HepG2 (cell line): ENCODE measurements around the gene ITPRIP. TPM values are rescaled to one million over a fixed set of nuclear protein-coding genes. Genes with fewer than 3 reads are reported as not detected.

Experiments
- ATAC-seq: fragments of 200-7000 bp; cut with Tn5 transposase; 3 replicates; pipeline ENCODE4 v1.9.1; 2020; ENCODE audit warnings: mild to moderate bottlenecking, moderate library complexity
- BruUV-seq: library from RNA; stranded (reverse); fragments of 400-500 nt; replicated peaks from 2 replicates; lab custom pipeline; 2021; lab: Mats Ljungman, UMichigan
- CTCF ChIA-PET: fragments of 300-600 bp; formaldehyde crosslinking; extraction: SDS; loops from one replicate; lab custom pipeline; 2021; ENCODE audit warnings: low total read pairs, inconsistent platforms, low intra/inter-chr PET ratio; lab: Yijun Ruan, JAX
- POLR2A ChIA-PET: fragments of 350-600 bp; sonication (Branson Sonifier 250); formaldehyde crosslinking; loops from one replicate; lab custom pipeline; 2020; ENCODE audit warnings: antibody characterized with exemption, inconsistent platforms; lab: Yijun Ruan, JAX
- DNase-seq: peaks from one replicate; pipeline ENCODE4 v3.0.0-alpha.2; 2015; ENCODE audit warnings: low spot score
- FAIRE-seq: peaks from 3 replicates; lab custom pipeline; 2011; peaks lifted over from hg19 to GRCh38; lab: Jason Lieb, UNC
- H2AFZ ChIP-seq: one replicate; pipeline ENCODE4 v1.6.1; 2011; ENCODE audit warnings: low read length, inconsistent platforms
- H3K27ac ChIP-seq: fragments of 300-600 bp; 3 replicates; pipeline ENCODE4 v1.8.0; 2011; ENCODE audit warnings: mixed run types, mild to moderate bottlenecking, mixed read lengths, low read length, inconsistent platforms; ENCODE audit not compliant: insufficient read depth; ENCODE audit errors: extremely low read length
- H3K27me3 ChIP-seq, 2 experiments: fragments of 200-600 bp in 1 of 2; 2 replicates in 1 of 2; 3 replicates in 1 of 2; pipeline versions ENCODE4 v1.6.0 to v1.8.0; 2011; ENCODE audit warnings: low read length in 2 of 2, mild to moderate bottlenecking in 2 of 2, moderate library complexity in 2 of 2, inconsistent platforms in 1 of 2; ENCODE audit not compliant: insufficient read depth in 2 of 2, control insufficient read depth in 1 of 2
- H3K36me3 ChIP-seq, 2 experiments: fragments of 200-600 bp in 1 of 2; replicated peaks in 1 of 2; 2 replicates in 1 of 2; 3 replicates in 1 of 2; pipeline versions ENCODE4 v1.5.1 to v1.8.0; 2011; ENCODE audit warnings: low read length in 2 of 2, inconsistent platforms in 1 of 2; ENCODE audit not compliant: insufficient read depth in 2 of 2, control insufficient read depth in 1 of 2
- H3K4me1 ChIP-seq: 2 replicates; pipeline ENCODE4 v1.5.1; 2012; ENCODE audit warnings: low read length, inconsistent platforms; ENCODE audit not compliant: insufficient read depth
- H3K4me2 ChIP-seq: 2 replicates; pipeline ENCODE4 v1.6.0; 2011; ENCODE audit warnings: low read depth, low read length, inconsistent platforms
- H3K4me3 ChIP-seq, 3 experiments: fragments of 200-600 bp in 1 of 3; sonication (generic), shearing (Covaris generic) in 1 of 3; replicated peaks in 1 of 3; 2 replicates each; pipeline ENCODE4 v1.5.1; 2011 to 2016; ENCODE audit warnings: low read length in 3 of 3, inconsistent platforms in 2 of 3, low read depth in 2 of 3, mild to moderate bottlenecking in 2 of 3, control low read depth in 1 of 3, mixed read lengths in 1 of 3; ENCODE audit not compliant: insufficient read depth in 1 of 3
- H3K79me2 ChIP-seq: one replicate; pipeline ENCODE4 v1.6.1; 2011; ENCODE audit warnings: low read length, inconsistent platforms; ENCODE audit not compliant: insufficient read depth
- H3K9ac ChIP-seq: 2 replicates; pipeline ENCODE4 v1.6.0; 2011; ENCODE audit warnings: mild to moderate bottlenecking, low read depth, low read length, inconsistent platforms; ENCODE audit not compliant: insufficient read depth
- H3K9me3 ChIP-seq: 2 replicates; pipeline ENCODE4 v1.5.1; 2012; ENCODE audit warnings: mild to moderate bottlenecking, low read length
- H4K20me1 ChIP-seq: 2 replicates; pipeline ENCODE4 v1.6.0; 2011; ENCODE audit warnings: inconsistent platforms, mild to moderate bottlenecking, low read length, moderate library complexity; ENCODE audit not compliant: insufficient read depth
- ATRX ChIP-seq: sonication (generic); formaldehyde crosslinking; IDR thresholded peaks from 2 replicates; pipeline ENCODE4 v1.4.0; 2020; ENCODE audit warnings: missing genetic modification reagents, borderline replicate concordance
- BRCA1 ChIP-seq: sonication (generic); formaldehyde crosslinking; IDR thresholded peaks from 2 replicates; pipeline ENCODE4 v1.4.0; 2020; ENCODE audit warnings: missing genetic modification reagents
- CCDC6 ChIP-seq: sonication (generic); formaldehyde crosslinking; IDR thresholded peaks from 2 replicates; pipeline ENCODE4 v1.8.1; 2022; ENCODE audit warnings: mild to moderate bottlenecking, missing genetic modification reagents, moderate library complexity
- CSRNP2 ChIP-seq: sonication (generic); formaldehyde crosslinking; conservative IDR thresholded peaks from 2 replicates; pipeline ENCODE4 v1.8.0; 2022; ENCODE audit warnings: low read depth, missing genetic modification reagents
- EED ChIP-seq: sonication (generic); formaldehyde crosslinking; IDR thresholded peaks from 2 replicates; pipeline ENCODE4 v1.5.0; 2020; ENCODE audit warnings: mild to moderate bottlenecking, missing genetic modification reagents
- JARID2 ChIP-seq: sonication (generic); formaldehyde crosslinking; IDR thresholded peaks from 2 replicates; pipeline ENCODE4 v1.8.1; 2023; ENCODE audit warnings: missing genetic modification reagents, inconsistent platforms; ENCODE audit not compliant: insufficient replicate concordance
- NKX3-1 ChIP-seq: sonication (generic); formaldehyde crosslinking; IDR thresholded peaks from 2 replicates; pipeline ENCODE4 v1.5.0; 2020; ENCODE audit warnings: missing genetic modification reagents
- PRDM15 ChIP-seq: sonication (generic); formaldehyde crosslinking; IDR thresholded peaks from 2 replicates; pipeline ENCODE4 v1.4.0; 2020; ENCODE audit warnings: missing genetic modification reagents
- RBAK ChIP-seq: sonication (generic); formaldehyde crosslinking; IDR thresholded peaks from 2 replicates; pipeline ENCODE4 v1.5.1; 2020; ENCODE audit warnings: mild to moderate bottlenecking, missing genetic modification reagents
- RBM39 ChIP-seq: fragments of 200-400 bp; formaldehyde crosslinking; IDR thresholded peaks from one replicate; pipeline ENCODE4 v1.6.1; 2018; ENCODE audit warnings: antibody characterized with exemption, mild to moderate bottlenecking, low read depth, low read length; ENCODE audit not compliant: poor library complexity, severe bottlenecking
- RXRA ChIP-seq: sonication (generic); formaldehyde crosslinking; IDR thresholded peaks from 2 replicates; pipeline ENCODE4 v1.5.1; 2020; ENCODE audit warnings: missing genetic modification reagents
- SNAPC2 ChIP-seq: sonication (generic); formaldehyde crosslinking; IDR thresholded peaks from 2 replicates; pipeline ENCODE4 v1.8.1; 2022; ENCODE audit warnings: mild to moderate bottlenecking, missing genetic modification reagents
- SOX13 ChIP-seq, 3 experiments: fragments of 450-650 bp in 1 of 3; sonication (generic) in 1 of 3; formaldehyde crosslinking in 1 of 3; IDR thresholded peaks in 2 of 3; conservative IDR thresholded peaks in 1 of 3; 2 replicates each; pipeline versions ENCODE4 v1.5.0 to v1.6.1; 2016 to 2020; ENCODE audit warnings: antibody characterized with exemption in 1 of 3, mild to moderate bottlenecking in 1 of 3, missing compliant biosample characterization in 1 of 3, missing genetic modification reagents in 1 of 3, moderate library complexity in 1 of 3
- TERF1 ChIP-seq: sonication (generic); formaldehyde crosslinking; IDR thresholded peaks from 2 replicates; pipeline ENCODE4 v1.8.0; 2022; ENCODE audit warnings: mild to moderate bottlenecking, missing genetic modification reagents, moderate library complexity
- ZC3H13 ChIP-seq: sonication (generic); formaldehyde crosslinking; IDR thresholded peaks from 2 replicates; pipeline ENCODE4 v1.8.1; 2023; ENCODE audit warnings: mild to moderate bottlenecking, missing genetic modification reagents, moderate library complexity
- ZNF225 ChIP-seq: sonication (generic); formaldehyde crosslinking; IDR thresholded peaks from 2 replicates; pipeline ENCODE4 v1.4.0; 2020; ENCODE audit warnings: mild to moderate bottlenecking, missing genetic modification reagents
- ZNF383 ChIP-seq: sonication (generic); formaldehyde crosslinking; IDR thresholded peaks from 2 replicates; pipeline ENCODE4 v1.4.0; 2020; ENCODE audit warnings: missing genetic modification reagents, mild to moderate bottlenecking, borderline replicate concordance
- ZNF543 ChIP-seq: sonication (generic); formaldehyde crosslinking; IDR thresholded peaks from 2 replicates; pipeline ENCODE4 v1.4.0; 2020; ENCODE audit warnings: mild to moderate bottlenecking, missing genetic modification reagents
- WGBS: methylation state at CpG from one replicate; pipeline ENCODE4 v1.1.6; 2017; ENCODE audit warnings: low lambda C conversion rate; 5-methylcytosine and 5-hydroxymethylcytosine counted together
- in situ Hi-C: cut with HindIII; loops from 2 replicates; pipeline ENCODE4 v1.10.0; 2017; ENCODE audit warnings: low pct_unique_long_range_greater_than_20kb; ENCODE audit not compliant: extremely low pct_ligation_motif_present
- intact Hi-C: fragments of 100-400 bp; cut with micrococcal nuclease; formaldehyde crosslinking; loops from one replicate; pipeline ENCODE4 v1.10.0; 2022; ENCODE audit not compliant: unreplicated experiment
- polyA plus RNA-seq, 8 experiments: library from polyadenylated mRNA; depleted of rRNA in 3 of 8; stranded (reverse) in 7 of 8; unstranded in 1 of 8; fragments of >200 nt; fragmentation: Illumina TruSeq in 4 of 8; extraction: Trizol in 4 of 8; gene quantifications; 2 replicates each; pipeline versions ENCODE4 v1.2.1 to v1.2.3, GENCODE V29; 2011 to 2016; ENCODE audit warnings: low read depth in 4 of 8, missing spikeins in 1 of 8, mixed read lengths in 1 of 8; ENCODE audit not compliant: insufficient read depth in 1 of 8
- total RNA-seq, 5 experiments: library from RNA; depleted of rRNA; stranded (reverse); fragments of >200 nt; fragmentation: Illumina TruSeq; extraction: Trizol; gene quantifications; 2 replicates each; pipeline ENCODE4 v1.2.3, GENCODE V29; 2016; ENCODE audit warnings: low read depth in 1 of 5

Gene ITPRIP
- total and polyA plus RNA-seq, 2 of the 13 experiments (the other 11 are each of a cell fraction or from before 2014, with no cell fraction given) = 1.00 to 2.8 TPM

GRCh38 chr10:104332243-104333031 lies 5.8 kb downstream of the ITPRIP start:
- no peaks in the 10 kb centered on the region; a peak in 1 of 5 replicates for H3K36me3 ChIP-seq
- FAIRE-seq = no peak
- TF ChIP-seq NKX3-1 (CRISPR knock-in tag) (no peak), ZNF543 (CRISPR knock-in tag) (no peak), SOX13 (IDR thresholded peaks at IDR 0.05) (no peak), SOX13 (CRISPR knock-in tag; conservative IDR thresholded peaks at IDR 0.05 in 1 of 2, IDR thresholded peaks at IDR 0.05 in 1 of 2) (no peak), CCDC6 (CRISPR knock-in tag) (no peak), ZNF383 (CRISPR knock-in tag) (no peak), RBAK (no peak), TERF1 (CRISPR knock-in tag) (no peak), RXRA (CRISPR knock-in tag) (no peak), CSRNP2 (no peak), RBM39 (no peak), PRDM15 (CRISPR knock-in tag) (no peak), ATRX (CRISPR knock-in tag) (no peak), ZC3H13 (CRISPR knock-in tag) (no peak), BRCA1 (CRISPR knock-in tag) (no peak), EED (CRISPR knock-in tag) (no peak), ZNF225 (CRISPR knock-in tag) (no peak), SNAPC2 (no peak), JARID2 (no peak)

More at GRCh38 chr10:104332243-104333031, 5.8 kb downstream of the ITPRIP start:
- H3K79me2 ChIP-seq = no peaks in the 10 kb centered on the region
- 95% methylated on average over 11 of the region's 11 CpGs for WGBS
- ChIA-PET POLR2A (no interaction called here), CTCF (no interaction called here)
- no peaks in the 10 kb centered on the region for H3K27me3 ChIP-seq
- no peak overlapping the region for H3K4me3 ChIP-seq
- no peak overlapping the region for H2AFZ ChIP-seq
- no peak for DNase-seq
- H3K9ac ChIP-seq = no peak overlapping the region
- no TSS peak for BruUV-seq
- intact Hi-C loops = no loop called here
- in situ Hi-C loops = no loop called here
- H4K20me1 ChIP-seq = no peaks in the 10 kb centered on the region
- no peak overlapping the region for H3K27ac ChIP-seq
- no peaks in the 10 kb centered on the region for H3K9me3 ChIP-seq
- H3K4me1 ChIP-seq = peaks cover 75% of the 10 kb centered on the region
- ATAC-seq = no peak
- no peak overlapping the region for H3K4me2 ChIP-seq
